Small intestine (tissue), 7 donors: ENCODE measurements around the gene PPP1R27. TPM values are rescaled to one million over a fixed set of nuclear protein-coding genes. Genes with fewer than 3 reads are reported as not detected.

Source experiments
- DNase-seq, 2 donors: peaks; one replicate each; pipeline versions ENCODE4 v3.0.0 to v3.0.0-alpha.2; 2013
- FAIRE-seq: peaks from 2 replicates; lab custom pipeline; 2012; peaks lifted over from hg19 to GRCh38; lab: Jason Lieb, UNC
- H3K27ac ChIP-seq, 3 donors: one replicate each; pipeline ENCODE4 v1.5.1; 2013; ENCODE audit warnings: low read length in 2 of 3, mild to moderate bottlenecking in 2 of 3, control low read depth in 1 of 3, inconsistent platforms in 1 of 3, low read depth in 1 of 3, moderate library complexity in 1 of 3
- H3K27me3 ChIP-seq, 3 donors: one replicate each; pipeline ENCODE4 v1.6.1; 2013; ENCODE audit warnings: low read length in 3 of 3, inconsistent platforms in 1 of 3; ENCODE audit not compliant: control insufficient read depth in 3 of 3, insufficient read depth in 3 of 3
- H3K36me3 ChIP-seq, 3 donors: one replicate each; pipeline ENCODE4 v1.6.1; 2013; ENCODE audit warnings: low read length in 3 of 3, inconsistent platforms in 1 of 3, low read depth in 1 of 3, mild to moderate bottlenecking in 1 of 3, moderate library complexity in 1 of 3; ENCODE audit not compliant: control insufficient read depth in 3 of 3, insufficient read depth in 2 of 3
- H3K4me1 ChIP-seq, 3 donors: one replicate each; pipeline ENCODE4 v1.6.1; 2013; ENCODE audit warnings: low read length in 2 of 3, inconsistent platforms in 1 of 3, low read depth in 1 of 3, mild to moderate bottlenecking in 1 of 3, moderate library complexity in 1 of 3; ENCODE audit not compliant: control insufficient read depth in 3 of 3, insufficient read depth in 2 of 3
- H3K4me3 ChIP-seq, 3 donors: one replicate each; pipeline ENCODE4 v1.5.1; 2013; ENCODE audit warnings: low read length in 3 of 3, control low read depth in 1 of 3, inconsistent platforms in 1 of 3, low read depth in 1 of 3, mild to moderate bottlenecking in 1 of 3, moderate library complexity in 1 of 3
- H3K9me3 ChIP-seq, 2 donors: one replicate each; pipeline ENCODE4 v1.6.1; 2013; ENCODE audit warnings: low read depth in 1 of 2, low read length in 1 of 2; ENCODE audit not compliant: control insufficient read depth in 2 of 2, insufficient read depth in 1 of 2
- WGBS, 3 donors: extraction: QIAGEN DNeasy Blood & Tissue Kit; methylation state at CpG; one replicate each; pipeline ENCODE4 v1.1.7; 2013; 5-methylcytosine and 5-hydroxymethylcytosine counted together
- polyA plus RNA-seq, 4 donors: library from polyadenylated mRNA; stranded (reverse) in 3 of 4; unstranded in 1 of 4; fragments of 200-250 nt in 3 of 4; fragments of 120-200 nt in 1 of 4; gene quantifications; one replicate each; pipeline versions ENCODE4 v1.2.1 to v1.2.3, GENCODE V29; 2013
- donor health status: healthy with polysubstance abuse.
- donor health status: control.
- donor health status: control.
- donor health status: Bipolar disorder and iron deficiency.
- donor health status: healthy.

PPP1R27 gene
- polyA plus RNA-seq, 4 donors: 0.12 to 2.5 (median 0.49) TPM; not detected in 1

DNA sequence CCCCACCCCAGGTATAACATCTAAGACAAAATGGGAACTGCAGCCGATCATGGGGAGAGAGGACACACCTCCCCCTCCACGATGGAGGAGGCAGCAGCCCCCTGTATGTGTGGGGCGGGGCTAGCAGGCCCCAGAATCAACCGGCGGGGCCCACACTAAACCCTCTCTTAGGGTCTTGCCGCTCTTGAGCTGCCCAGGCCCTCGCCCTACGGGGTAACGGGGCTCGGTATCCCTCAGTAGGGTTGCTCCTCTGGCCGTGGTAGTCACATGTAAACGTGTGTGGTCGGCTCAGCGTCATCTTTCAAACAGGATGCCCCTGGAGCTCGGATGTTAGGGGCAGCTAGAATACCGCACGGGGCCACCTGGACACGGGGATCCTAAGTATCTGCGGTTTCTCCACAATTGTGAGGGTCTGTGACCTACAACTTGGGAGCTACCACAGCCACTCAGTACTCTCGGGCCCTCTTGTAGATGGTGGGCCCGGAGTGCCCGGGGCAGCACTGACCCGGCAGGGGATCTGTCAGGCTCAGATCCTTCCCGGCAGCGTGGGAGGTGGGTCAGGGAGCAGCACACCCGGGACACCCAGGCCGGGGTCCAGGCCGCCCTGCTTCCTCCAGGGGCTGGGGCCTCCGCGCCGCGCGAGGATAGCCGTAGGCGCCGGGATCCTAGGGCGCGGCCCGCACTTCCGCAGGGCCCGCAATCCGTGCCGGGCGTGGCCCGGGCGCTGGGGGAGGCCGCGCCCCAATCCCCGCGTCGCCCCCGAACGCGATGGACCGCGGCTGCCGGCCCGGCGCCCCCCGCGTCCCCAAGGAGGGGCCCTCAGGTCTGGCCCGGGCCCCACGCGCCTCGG is 35.5 kb upstream of the PPP1R27 start:
- Histone ChIP-seq H3K27me3 (no peaks in the 10 kb centered on the region), H3K4me1 (peaks cover 0 to 53% (median 4%) of the 10 kb centered on the region in 3 donors), H3K4me3 (peak overlapping the region; percentile 78 to 98 (median 94)), H3K9me3 (no peaks in the 10 kb centered on the region), H3K36me3 (peaks cover 4 to 56% (median 7%) of the 10 kb centered on the region in 3 donors), H3K27ac (peak overlapping the region; percentile 92 to 100 (median 99))
- DNase-seq: peak; percentile 59 to 79
- WGBS, 3 donors: 1 to 3% (median 2%) methylated on average over 43 to 65 of the region's 65 CpGs
- no peak for FAIRE-seq

DNA sequence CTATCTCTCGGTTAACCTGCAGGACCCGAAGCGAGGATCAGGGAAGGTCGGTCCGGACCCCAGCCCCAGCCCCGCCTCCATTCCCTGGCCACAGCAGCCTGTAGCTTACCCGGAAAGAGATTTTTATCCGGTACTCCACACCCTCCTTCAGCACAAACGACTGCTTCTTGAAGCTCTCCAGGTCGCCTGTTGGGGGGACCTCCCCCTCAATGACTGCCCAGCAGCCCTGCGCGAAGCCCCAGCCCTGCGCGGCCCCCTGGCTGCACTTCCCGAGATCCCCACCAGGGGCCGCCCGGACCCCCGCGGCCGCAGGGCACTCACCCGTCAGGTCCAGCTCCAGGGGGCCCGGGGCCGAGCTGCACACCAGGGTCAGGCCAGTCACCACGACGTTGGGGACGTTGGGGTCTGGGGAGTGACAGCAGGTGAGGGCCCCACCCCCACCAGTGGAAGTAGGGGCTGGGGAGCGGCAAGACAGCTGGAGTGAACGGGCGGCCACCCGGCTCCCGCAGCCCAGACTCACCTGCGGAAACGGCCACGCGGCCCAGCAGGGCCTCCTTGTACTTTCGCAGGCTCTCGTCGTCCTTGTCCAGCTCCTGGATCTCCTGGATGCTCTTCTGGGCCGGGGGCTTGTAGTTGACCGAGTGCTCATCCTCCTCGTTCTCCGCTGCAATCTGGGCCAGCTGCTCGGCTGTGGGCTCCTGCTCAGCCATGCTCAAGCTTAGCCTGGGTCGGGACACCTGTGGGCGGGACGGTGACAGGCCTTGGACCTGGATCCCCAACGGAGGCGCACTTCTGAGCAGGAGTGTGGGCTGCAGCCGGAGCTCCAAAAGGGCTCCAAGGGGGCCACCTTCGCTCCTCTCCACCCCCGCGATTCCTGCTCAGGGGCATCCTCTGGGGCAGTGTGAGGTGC is 34.6 kb upstream of the PPP1R27 start:
- Histone ChIP-seq H3K9me3 (no peaks in the 10 kb centered on the region), H3K27ac (peak overlapping the region; percentile 92 to 100 (median 99)), H3K4me3 (peak overlapping the region; percentile 78 to 98 (median 94)), H3K4me1 (peaks cover 0 to 61% (median 4%) of the 10 kb centered on the region in 3 donors), H3K27me3 (no peaks in the 10 kb centered on the region), H3K36me3 (peaks cover 4 to 64% (median 7%) of the 10 kb centered on the region in 3 donors)
- peak; percentile 58 to 64 for DNase-seq
- FAIRE-seq: no peak
- WGBS, 3 donors: 16 to 27% (median 22%) methylated on average over 50 to 52 of the region's 52 CpGs

DNA sequence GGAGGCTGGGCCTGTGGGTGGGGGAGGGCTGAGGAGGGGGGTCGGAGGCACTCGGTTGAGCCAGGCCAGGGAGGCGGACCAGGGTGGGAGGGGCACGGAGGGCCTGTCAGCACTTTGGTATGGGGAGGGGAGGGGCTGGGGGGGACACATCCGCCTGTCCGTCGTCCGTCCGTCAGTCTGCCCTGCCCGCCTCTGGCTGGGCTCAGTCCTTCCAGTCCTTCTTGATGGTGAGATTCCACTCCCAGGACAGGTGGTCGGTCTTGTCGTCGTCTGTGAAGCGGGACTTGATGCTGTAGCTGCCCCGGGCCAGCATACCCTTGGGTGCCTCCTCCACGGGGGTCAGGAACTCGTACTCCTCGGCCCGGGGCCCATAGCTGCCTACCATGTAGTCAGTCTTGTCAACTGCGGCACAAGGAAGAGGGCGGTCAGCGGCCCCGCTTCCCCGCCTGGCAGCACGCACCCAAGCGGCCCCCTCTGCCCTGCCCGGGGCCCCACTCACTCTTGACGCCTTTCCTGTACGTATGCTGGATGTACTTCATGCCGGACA is 33.9 kb upstream of the PPP1R27 start:
- peaks cover 4 to 72% (median 7%) of the 10 kb centered on the region in 3 donors for H3K36me3 ChIP-seq
- WGBS, 3 donors: 55 to 60% (median 56%) methylated on average over 24 to 30 of the region's 30 CpGs
- H3K9me3 ChIP-seq: no peaks in the 10 kb centered on the region
- H3K27ac ChIP-seq: peak overlapping the region; percentile 93 to 100 (median 99)
- peak; percentile 17 to 39 for DNase-seq
- H3K4me1 ChIP-seq: peaks cover 0 to 66% (median 10%) of the 10 kb centered on the region in 3 donors
- no peaks in the 10 kb centered on the region for H3K27me3 ChIP-seq
- no peak for FAIRE-seq
- no peak overlapping the region for H3K4me3 ChIP-seq

DNA sequence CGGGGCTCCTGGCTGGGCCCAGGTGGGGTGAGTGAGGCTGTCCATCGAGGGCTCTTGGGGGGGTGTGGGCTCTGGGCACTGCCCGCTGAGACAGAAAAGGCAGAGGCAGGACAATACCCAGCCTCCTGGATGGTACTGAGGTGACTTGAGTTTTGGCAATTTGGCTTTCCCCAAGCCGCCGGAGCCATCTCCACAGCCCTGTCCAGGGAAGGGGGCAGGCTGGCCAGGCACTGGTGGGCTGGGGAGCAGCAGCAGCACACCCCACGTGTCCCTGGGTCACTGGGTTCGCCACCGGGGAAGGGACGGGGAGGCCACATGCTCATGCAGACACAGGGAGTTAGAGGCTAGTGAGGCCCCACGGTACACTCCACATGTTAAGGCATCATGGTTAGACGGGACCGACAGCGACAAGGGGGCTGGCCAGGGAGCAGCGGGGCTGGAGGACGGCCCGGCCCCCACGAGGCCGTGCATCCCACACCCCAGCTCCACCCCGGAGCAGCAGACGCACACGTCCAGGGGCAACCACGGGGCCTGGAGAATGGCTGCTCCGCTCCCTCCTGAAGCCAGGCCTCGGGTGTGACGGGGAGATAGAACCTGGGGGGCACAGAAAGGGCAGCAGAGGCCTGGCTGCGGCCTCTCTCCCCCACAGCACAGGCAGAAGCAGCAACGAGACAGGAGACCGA is 33.3 kb upstream of the PPP1R27 start:
- DNase-seq (no peak), FAIRE-seq (no peak)
- peak overlapping the region; percentile 93 to 99 (median 96) for H3K27ac ChIP-seq
- no peaks in the 10 kb centered on the region for H3K9me3 ChIP-seq
- peaks cover 4 to 76% (median 7%) of the 10 kb centered on the region in 3 donors for H3K36me3 ChIP-seq
- H3K4me3 ChIP-seq: no peak overlapping the region
- 30 to 59% (median 43%) methylated on average over 21 to 28 of the region's 28 CpGs for WGBS, 3 donors
- no peaks in the 10 kb centered on the region for H3K27me3 ChIP-seq
- peaks cover 0 to 71% (median 13%) of the 10 kb centered on the region in 3 donors for H3K4me1 ChIP-seq

DNA sequence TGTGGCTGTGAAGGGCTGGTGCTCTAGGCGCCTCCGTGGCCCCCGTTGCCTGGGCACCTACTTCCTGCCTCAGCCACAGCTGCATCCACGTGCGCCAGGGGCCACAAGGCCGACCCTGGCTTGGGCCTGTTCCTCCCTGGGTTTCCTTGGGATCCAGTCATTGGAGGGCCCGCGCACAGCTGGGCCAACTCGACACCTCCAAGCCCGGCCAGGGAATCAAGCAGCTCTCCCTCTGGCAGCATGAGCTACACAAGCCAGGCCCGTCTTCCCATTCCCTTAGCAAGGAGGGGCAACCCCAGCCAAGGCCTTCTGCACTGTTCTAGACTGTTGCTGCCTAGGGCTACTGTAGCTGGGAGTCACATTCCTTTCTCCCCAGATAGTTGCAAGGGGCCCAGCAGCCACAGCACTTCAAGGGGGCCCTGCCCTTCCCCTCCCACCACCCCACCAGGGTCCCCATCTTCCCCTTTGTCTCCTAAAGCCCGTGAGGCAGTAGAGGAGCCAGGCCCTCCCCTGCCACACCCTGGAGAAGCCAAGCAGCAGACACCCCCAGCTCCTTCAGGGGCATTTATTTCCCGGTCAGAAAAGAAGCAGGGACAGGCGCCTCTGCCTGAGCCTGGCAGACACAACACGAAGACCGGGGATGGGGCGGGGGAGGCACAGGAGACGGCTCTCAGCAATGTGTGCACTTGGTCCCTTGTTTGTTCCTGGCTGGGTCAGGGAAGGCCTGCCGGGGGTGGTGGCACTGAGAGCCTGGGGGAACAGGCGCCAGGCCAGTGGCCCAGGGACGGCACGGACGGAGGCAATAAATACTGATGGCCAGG is 32.5 kb upstream of the PPP1R27 start:
- H3K4me3 ChIP-seq: no peak overlapping the region
- FAIRE-seq: no peak
- WGBS, 3 donors: 19 to 41% (median 29%) methylated on average over 23 of the region's 23 CpGs
- peak; percentile 61 to 64 for DNase-seq
- no peaks in the 10 kb centered on the region for H3K9me3 ChIP-seq
- H3K36me3 ChIP-seq: peaks cover 4 to 77% (median 7%) of the 10 kb centered on the region in 3 donors
- no peaks in the 10 kb centered on the region for H3K27me3 ChIP-seq
- H3K27ac ChIP-seq: peak overlapping the region; percentile 93 to 99 (median 96)
- peaks cover 0 to 74% (median 13%) of the 10 kb centered on the region in 3 donors for H3K4me1 ChIP-seq

DNA sequence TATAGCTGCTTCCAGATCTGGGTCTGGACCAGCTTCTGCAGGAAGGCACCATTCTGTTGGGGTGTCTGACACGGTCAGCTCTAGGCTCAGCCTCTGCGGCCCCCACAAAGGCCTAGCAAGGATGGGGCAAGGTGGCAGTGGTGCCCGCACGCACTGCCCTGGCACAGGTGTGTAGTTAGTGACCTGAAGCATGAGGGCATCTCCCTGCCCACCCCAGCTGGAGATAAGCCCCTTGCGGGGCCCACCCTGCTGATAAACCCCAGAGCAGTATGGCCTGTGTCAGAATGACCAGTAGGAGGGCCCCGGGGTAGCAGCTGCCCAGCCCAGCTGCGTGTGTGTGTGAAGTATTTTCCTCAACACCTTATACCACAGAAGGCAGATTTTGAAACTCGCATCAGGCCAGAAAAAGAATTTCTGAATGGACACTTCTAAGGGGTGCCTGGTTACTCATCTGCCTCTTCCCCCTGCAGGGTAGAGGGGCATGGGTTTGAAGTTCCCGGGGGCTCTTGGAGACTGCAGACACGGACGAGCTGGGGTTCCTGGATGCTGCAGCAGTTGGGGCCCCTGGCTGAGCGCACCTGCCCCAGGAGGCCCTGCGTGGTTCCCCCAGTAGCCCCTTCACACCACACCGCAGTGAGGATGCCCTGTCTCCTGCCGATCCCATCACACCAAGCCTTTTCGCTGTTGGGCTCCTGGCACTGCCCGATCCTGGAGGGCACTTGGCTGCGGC is 31.8 kb upstream of the PPP1R27 start:
- H3K4me3 ChIP-seq: peak overlapping the region in 1 of 3 donors; percentile 4
- FAIRE-seq: no peak
- H3K9me3 ChIP-seq: no peaks in the 10 kb centered on the region
- H3K4me1 ChIP-seq: peaks cover 0 to 73% (median 13%) of the 10 kb centered on the region in 3 donors
- DNase-seq: peak in 1 of 2 donors; percentile 23
- peaks cover 4 to 77% (median 7%) of the 10 kb centered on the region in 3 donors for H3K36me3 ChIP-seq
- 34 to 62% (median 42%) methylated on average over 18 of the region's 18 CpGs for WGBS, 3 donors
- no peaks in the 10 kb centered on the region for H3K27me3 ChIP-seq
- H3K27ac ChIP-seq: peak overlapping the region; percentile 93 to 99 (median 96)
